OCI-LY1 (cell line): ENCODE results near the gene PLEKHA6.

ENCODE experiments used
- H2AFZ ChIP-seq: fragments of 200-600 bp; sonication (generic), shearing (Covaris generic); 2 replicates; pipeline ENCODE4 v1.6.0; 2014; ENCODE audit warnings: antibody characterized with exemption, mild to moderate bottlenecking, low read length
- H3F3A ChIP-seq: fragments of 200-600 bp; sonication (generic), shearing (Covaris generic); 2 replicates; pipeline ENCODE4 v1.6.0; 2014; ENCODE audit warnings: mild to moderate bottlenecking, antibody characterized with exemption, low read length, moderate library complexity; ENCODE audit not compliant: insufficient read depth
- H3K27ac ChIP-seq: fragments of 200-600 bp; sonication (generic); 2 replicates; pipeline ENCODE4 v1.5.1; 2014; ENCODE audit warnings: low read length, mixed run types, mild to moderate bottlenecking, low read depth; ENCODE audit not compliant: poor library complexity, severe bottlenecking
- H3K27me3 ChIP-seq: fragments of 200-600 bp; sonication (generic); 2 replicates; pipeline ENCODE4 v1.6.0; 2014; ENCODE audit warnings: antibody characterized with exemption, mild to moderate bottlenecking, low read length, moderate library complexity; ENCODE audit not compliant: insufficient read depth
- H3K36me3 ChIP-seq: fragments of 200-600 bp; sonication (generic); 2 replicates; pipeline ENCODE4 v1.6.1; 2014; ENCODE audit warnings: mild to moderate bottlenecking, antibody characterized with exemption, low read length, moderate library complexity, mixed read lengths; ENCODE audit not compliant: insufficient read depth
- H3K4me1 ChIP-seq: fragments of 200-600 bp; sonication (generic); 2 replicates; pipeline ENCODE4 v1.5.1; 2014; ENCODE audit warnings: mild to moderate bottlenecking, low read length, moderate library complexity; ENCODE audit not compliant: insufficient read depth, severe bottlenecking
- H3K4me2 ChIP-seq: fragments of 200-600 bp; sonication (generic), shearing (Covaris generic); 2 replicates; pipeline ENCODE4 v1.6.1; 2014; ENCODE audit warnings: low read length
- H3K4me3 ChIP-seq: fragments of 200-600 bp; sonication (generic); 2 replicates; pipeline ENCODE4 v1.5.1; 2014; ENCODE audit warnings: low read length, low read depth, mild to moderate bottlenecking, mixed read lengths; ENCODE audit not compliant: poor library complexity, severe bottlenecking
- H3K79me2 ChIP-seq: fragments of 200-600 bp; shearing (Covaris generic); 2 replicates; pipeline ENCODE4 v1.6.1; 2016; ENCODE audit warnings: mixed run types, low read length, mixed read lengths; ENCODE audit not compliant: insufficient read depth
- H3K9ac ChIP-seq: fragments of 200-600 bp; sonication (generic), shearing (Covaris generic); 2 replicates; pipeline ENCODE4 v1.6.1; 2014; ENCODE audit warnings: mild to moderate bottlenecking, low read length, mixed read lengths
- H3K9me2 ChIP-seq: fragments of 200-600 bp; sonication (generic), shearing (Covaris generic); 2 replicates; pipeline ENCODE4 v1.6.1; 2014; ENCODE audit warnings: low read depth, mild to moderate bottlenecking, low read length, mixed read lengths
- H3K9me3 ChIP-seq: fragments of 200-600 bp; shearing (Covaris generic); 2 replicates; pipeline ENCODE4 v1.6.1; 2014; ENCODE audit warnings: low read length, mixed read lengths
- H4K20me1 ChIP-seq: fragments of 200-600 bp; sonication (generic), shearing (Covaris generic); 2 replicates; pipeline ENCODE4 v1.6.0; 2016; ENCODE audit warnings: mild to moderate bottlenecking, low read length; ENCODE audit not compliant: insufficient read depth
- EZH2 ChIP-seq: fragments of 200-600 bp; sonication (generic), shearing (Covaris generic); IDR thresholded peaks from 2 replicates; pipeline ENCODE4 v1.8.0; 2017; ENCODE audit warnings: borderline replicate concordance, mixed run types, mild to moderate bottlenecking, antibody characterized with exemption, low read length, moderate library complexity, mixed read lengths
- TF ChIP-seq, protein P1 (sequence below): fragments of 200-600 bp; sonication (generic), shearing (Covaris generic); IDR thresholded peaks from 2 replicates; pipeline ENCODE4 v1.5.1; 2017; ENCODE audit warnings: mild to moderate bottlenecking, antibody characterized with exemption, low read length, moderate library complexity, mixed read lengths

The PLEKHA6 gene

DNA sequence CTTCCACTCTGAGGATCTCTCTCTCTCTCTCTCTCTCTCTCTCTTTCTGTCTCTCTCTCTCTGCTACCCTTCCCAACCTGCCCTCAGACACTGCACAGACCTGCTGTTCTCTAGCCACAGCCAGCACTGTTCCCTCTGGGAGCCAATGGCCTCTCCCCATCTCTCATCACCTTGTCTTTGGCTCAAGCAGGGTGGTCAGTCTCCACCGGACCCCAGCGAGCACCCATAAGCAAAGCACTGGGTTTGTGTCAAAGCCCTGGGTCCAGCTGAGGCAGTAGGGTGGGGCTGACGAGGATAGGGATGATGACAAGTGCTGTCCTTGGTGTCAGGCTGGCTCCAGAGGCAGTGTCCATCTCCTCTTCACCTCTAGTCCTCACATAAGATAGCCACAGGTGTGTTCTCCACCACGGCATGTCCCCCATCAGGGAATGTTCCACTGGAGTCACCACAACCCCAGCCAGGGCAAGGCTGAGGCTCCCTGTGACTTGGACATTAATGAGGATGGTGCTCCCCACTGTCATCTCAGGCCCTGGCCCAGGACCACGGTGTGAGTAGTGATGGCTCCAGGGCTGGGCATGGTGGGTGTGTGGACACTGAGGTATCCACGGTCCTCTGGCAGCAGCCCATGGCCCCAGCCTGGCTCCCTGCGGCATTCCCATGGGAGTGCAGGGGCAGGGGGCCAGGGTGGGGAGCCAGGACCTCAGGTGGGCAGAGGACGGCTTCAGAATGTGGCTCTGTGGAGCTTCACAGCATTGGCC, 137.5 kb downstream of the PLEKHA6 start:
- Histone ChIP-seq H3K4me2 (no peak overlapping the region), H3K9ac (no peak overlapping the region)

DNA sequence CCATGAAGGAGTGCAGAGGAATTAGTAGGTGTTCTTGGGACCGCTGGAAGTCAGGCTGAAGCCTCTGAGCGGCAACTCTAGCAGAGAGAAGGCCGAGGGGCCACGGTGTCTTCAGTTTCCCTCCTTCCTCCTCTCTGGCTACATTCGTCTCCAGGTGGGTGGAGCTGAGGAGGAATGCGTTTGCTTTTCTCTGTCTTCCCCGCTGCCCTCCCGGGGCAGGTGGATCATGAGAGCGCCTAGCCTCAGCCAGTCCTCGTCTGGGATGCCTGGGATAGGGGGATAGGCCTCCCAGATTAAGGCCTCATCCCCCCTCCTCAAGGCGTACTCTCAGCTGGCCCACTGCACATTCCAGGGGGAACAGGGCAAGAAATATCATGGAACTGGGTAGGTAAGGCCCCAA, 138.5 kb downstream of the PLEKHA6 start:
- H3K79me2 ChIP-seq: no peaks in the 10 kb centered on the region
- H3K27ac ChIP-seq: no peak overlapping the region
- no peak overlapping the region for H2AFZ ChIP-seq
- H3K4me2 ChIP-seq: no peak overlapping the region
- H3K9me3 ChIP-seq: no peaks in the 10 kb centered on the region
- H3K36me3 ChIP-seq: no peaks in the 10 kb centered on the region
- no peaks in the 10 kb centered on the region for H3F3A ChIP-seq
- no peak overlapping the region for H3K9ac ChIP-seq
- H3K4me1 ChIP-seq: no peaks in the 10 kb centered on the region
- no peaks in the 10 kb centered on the region for H3K27me3 ChIP-seq
- no peaks in the 10 kb centered on the region for H4K20me1 ChIP-seq
- H3K4me3 ChIP-seq: no peak overlapping the region
- TF ChIP-seq EZH2: no peak
- TF ChIP-seq, protein P1, sequence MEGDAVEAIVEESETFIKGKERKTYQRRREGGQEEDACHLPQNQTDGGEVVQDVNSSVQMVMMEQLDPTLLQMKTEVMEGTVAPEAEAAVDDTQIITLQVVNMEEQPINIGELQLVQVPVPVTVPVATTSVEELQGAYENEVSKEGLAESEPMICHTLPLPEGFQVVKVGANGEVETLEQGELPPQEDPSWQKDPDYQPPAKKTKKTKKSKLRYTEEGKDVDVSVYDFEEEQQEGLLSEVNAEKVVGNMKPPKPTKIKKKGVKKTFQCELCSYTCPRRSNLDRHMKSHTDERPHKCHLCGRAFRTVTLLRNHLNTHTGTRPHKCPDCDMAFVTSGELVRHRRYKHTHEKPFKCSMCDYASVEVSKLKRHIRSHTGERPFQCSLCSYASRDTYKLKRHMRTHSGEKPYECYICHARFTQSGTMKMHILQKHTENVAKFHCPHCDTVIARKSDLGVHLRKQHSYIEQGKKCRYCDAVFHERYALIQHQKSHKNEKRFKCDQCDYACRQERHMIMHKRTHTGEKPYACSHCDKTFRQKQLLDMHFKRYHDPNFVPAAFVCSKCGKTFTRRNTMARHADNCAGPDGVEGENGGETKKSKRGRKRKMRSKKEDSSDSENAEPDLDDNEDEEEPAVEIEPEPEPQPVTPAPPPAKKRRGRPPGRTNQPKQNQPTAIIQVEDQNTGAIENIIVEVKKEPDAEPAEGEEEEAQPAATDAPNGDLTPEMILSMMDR: no peak
- H3K9me2 ChIP-seq: no peaks in the 10 kb centered on the region

More for the DNA sequence above, 137.5 kb downstream of the PLEKHA6 start:
- no peaks in the 10 kb centered on the region for H4K20me1 ChIP-seq
- no peaks in the 10 kb centered on the region for H3F3A ChIP-seq
- H3K36me3 ChIP-seq: no peaks in the 10 kb centered on the region
- H2AFZ ChIP-seq: no peak overlapping the region
- H3K27ac ChIP-seq: no peak overlapping the region
- H3K9me2 ChIP-seq: no peaks in the 10 kb centered on the region
- no peaks in the 10 kb centered on the region for H3K4me1 ChIP-seq
- no peaks in the 10 kb centered on the region for H3K9me3 ChIP-seq
- H3K4me3 ChIP-seq: no peak overlapping the region
- TF ChIP-seq, protein P1: no peak
- H3K27me3 ChIP-seq: 0 out of 2 replicates have a peak, but pooled peaks cover 6% of the 10 kb centered on the region
- no peaks in the 10 kb centered on the region for H3K79me2 ChIP-seq

DNA sequence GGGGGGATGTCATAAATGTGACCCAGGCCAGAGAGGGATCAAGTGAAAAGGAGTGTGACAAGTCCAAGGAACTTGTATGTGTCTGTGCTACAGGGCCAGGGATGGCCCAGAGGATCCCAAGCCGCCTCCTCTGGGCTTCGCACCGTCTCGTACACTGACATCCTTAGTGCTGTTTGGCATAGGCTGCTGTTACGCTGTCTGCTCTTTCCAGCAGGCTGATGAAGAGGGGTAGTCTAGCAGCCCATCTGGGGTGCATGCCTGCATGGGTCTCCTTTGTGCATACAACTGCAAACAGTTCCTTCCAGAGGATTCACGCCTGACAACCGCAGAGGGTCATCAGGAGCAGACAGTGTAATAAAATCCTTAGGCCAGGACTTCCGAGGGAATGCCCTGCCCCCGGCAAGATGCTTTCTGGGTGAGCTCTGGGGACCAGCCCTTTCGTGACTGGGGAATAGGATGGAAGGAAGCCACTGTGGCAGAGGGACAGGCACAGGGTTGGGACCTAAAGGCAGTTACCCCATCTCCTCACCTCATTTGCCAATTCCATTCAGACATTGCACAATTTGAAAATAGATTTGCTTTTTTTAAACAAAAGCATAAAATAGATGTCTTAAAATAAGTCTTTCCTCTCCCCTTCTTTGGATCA, 139.6 kb downstream of the PLEKHA6 start:
- H3K9ac ChIP-seq: no peak overlapping the region
- no peaks in the 10 kb centered on the region for H3K27me3 ChIP-seq
- H3F3A ChIP-seq: no peaks in the 10 kb centered on the region
- H4K20me1 ChIP-seq: no peaks in the 10 kb centered on the region
- no peak overlapping the region for H2AFZ ChIP-seq
- no peaks in the 10 kb centered on the region for H3K36me3 ChIP-seq
- no peaks in the 10 kb centered on the region for H3K4me1 ChIP-seq
- no peak overlapping the region for H3K27ac ChIP-seq
- no peak overlapping the region for H3K4me3 ChIP-seq
- TF ChIP-seq EZH2: no peak
- H3K9me2 ChIP-seq: no peaks in the 10 kb centered on the region
- H3K4me2 ChIP-seq: no peak overlapping the region
- H3K79me2 ChIP-seq: no peaks in the 10 kb centered on the region
- no peaks in the 10 kb centered on the region for H3K9me3 ChIP-seq
